ENCODE measurements around the gene HLX.

Gene HLX

DNA sequence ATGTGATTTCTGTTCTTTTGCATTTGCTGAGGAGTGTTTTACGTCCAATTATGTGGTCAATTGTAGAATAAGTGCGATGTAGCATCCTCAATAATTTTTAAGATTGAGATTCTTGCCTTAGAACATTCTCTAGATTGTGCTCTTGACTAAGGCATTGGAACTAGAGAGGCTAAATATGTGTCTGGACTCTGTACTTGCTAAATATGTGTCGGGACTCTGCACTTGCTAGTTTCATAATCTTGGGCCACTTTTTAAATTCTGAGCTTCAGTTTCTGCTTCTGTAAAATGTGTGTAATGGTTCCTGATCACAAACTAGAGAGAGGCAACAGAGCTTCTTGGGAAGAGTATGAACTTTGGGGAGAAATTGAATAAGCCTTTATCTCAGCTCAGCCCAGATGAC, 21.6 kb downstream of the HLX start:
- TF ChIP-seq, protein P1, sequence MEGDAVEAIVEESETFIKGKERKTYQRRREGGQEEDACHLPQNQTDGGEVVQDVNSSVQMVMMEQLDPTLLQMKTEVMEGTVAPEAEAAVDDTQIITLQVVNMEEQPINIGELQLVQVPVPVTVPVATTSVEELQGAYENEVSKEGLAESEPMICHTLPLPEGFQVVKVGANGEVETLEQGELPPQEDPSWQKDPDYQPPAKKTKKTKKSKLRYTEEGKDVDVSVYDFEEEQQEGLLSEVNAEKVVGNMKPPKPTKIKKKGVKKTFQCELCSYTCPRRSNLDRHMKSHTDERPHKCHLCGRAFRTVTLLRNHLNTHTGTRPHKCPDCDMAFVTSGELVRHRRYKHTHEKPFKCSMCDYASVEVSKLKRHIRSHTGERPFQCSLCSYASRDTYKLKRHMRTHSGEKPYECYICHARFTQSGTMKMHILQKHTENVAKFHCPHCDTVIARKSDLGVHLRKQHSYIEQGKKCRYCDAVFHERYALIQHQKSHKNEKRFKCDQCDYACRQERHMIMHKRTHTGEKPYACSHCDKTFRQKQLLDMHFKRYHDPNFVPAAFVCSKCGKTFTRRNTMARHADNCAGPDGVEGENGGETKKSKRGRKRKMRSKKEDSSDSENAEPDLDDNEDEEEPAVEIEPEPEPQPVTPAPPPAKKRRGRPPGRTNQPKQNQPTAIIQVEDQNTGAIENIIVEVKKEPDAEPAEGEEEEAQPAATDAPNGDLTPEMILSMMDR (IDR thresholded peaks at IDR 0.05; ENCODE audit: borderline replicate concordance, insufficient read depth, low read depth, low read length): no peak
- no peak overlapping the region for H3K4me3 ChIP-seq (ENCODE audit: low read depth, low read length)

DNA sequence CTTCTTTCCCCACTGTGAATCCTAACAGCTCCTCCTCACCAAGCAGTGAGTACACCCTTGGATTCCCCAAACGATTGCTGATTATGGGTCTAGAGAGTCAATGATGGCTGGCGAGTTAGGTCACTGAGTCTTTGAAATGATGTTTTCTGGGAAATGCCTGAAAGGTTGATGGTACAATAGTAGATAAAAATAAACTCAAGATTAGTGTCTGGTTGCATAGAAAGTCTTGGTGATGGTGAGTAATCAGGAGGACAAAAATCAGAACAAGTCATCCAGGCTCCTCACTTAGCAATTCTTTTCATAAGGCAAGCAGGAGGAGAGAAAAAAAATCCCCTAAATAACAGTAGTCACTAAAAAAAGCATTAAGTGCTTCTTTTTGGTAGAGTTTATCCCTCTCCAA, 22.6 kb downstream of the HLX start:
- TF ChIP-seq, protein P1 (IDR thresholded peaks at IDR 0.05; ENCODE audit: borderline replicate concordance, insufficient read depth, low read depth, low read length): no peak
- H3K4me3 ChIP-seq (ENCODE audit: low read depth, low read length): no peak overlapping the region

DNA sequence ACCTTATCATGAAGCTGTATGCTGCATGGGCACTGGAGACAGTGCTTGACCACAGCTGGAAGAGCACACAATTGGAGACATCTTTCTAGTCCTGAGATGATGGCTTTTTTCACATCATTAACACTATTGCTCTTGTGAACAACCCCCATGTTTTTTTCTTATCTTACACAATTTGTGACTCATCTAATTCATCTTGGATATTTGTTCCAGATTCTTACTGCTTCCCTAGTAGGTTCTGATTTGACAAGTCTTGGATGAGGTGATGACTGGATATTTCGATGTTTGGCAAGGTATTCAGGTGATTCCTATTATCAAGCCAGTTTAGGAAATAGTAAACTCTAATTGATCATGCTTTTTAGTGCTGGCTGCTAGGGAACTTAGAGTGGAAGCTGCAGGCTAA, 23.7 kb downstream of the HLX start:
- TF ChIP-seq, protein P1 (IDR thresholded peaks at IDR 0.05; ENCODE audit: borderline replicate concordance, insufficient read depth, low read depth, low read length): no peak

DNA sequence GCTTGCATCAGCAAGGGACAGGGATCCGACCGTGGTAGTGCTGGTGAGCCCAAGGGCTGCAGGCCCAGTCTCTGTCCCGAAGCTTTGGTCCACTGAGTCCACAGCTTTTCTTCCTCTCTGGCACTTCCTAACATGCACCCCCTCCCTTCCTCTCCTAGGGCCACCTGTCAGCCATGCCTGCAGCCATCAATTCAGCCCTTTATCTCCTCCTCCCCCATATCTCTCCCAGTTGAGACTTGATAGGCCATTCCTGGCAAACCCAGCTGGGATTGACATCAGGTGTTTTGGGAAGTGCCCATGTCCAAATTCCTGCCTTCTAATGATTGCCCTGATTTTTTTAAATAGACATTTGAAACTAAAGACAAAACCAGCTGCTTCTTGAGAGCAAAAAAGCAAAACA, 25.6 kb downstream of the HLX start:
- TF ChIP-seq, protein P1 (IDR thresholded peaks at IDR 0.05; ENCODE audit: borderline replicate concordance, insufficient read depth, low read depth, low read length): no peak
- H3K4me3 ChIP-seq (ENCODE audit: low read depth, low read length): no peak overlapping the region

More for the DNA sequence above, 23.7 kb downstream of the HLX start:
- no peak overlapping the region for H3K4me3 ChIP-seq (ENCODE audit: low read depth, low read length)

DNA sequence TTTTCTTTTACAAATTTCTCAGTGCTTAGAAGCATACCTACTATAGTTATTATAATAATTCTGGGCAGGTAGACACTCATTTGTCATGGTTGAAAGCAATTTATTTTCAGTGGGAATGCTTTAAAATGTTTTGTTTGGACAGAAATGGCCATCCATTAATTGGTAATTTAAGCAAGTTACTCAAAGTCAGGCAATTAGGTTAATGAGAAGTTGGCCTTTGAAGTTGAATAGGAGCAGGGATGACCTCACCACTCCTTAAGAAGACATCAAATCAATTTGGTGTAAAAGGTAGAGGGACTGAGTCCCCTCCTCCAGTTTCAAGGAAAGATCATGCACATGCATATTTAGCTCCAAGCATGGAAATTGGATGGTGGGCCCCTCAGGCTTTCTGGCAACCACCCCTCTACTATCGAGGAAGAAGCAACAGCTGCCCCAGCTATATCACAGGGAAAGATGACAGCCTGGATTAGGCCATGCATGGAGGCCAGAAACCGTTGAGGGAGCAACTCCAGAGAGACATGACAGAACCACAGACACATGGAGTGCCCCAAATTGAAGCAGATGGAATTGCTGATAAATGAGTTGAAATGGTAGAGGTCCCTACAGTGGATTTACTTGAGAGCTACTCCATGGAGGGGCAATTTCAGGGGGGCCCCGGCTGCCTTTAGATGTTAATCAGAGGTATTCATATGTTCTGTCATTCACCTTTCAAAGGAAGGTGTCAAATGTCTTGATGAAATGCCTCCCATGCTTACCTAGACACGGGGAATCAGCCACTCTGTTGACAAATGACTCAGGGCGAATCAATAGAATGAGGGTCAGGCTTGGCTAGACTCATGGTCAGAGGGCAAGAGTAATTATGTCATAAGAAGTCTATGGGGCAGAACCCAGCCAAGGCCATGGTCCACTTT, 26.7 kb downstream of the HLX start:
- no peak overlapping the region for H3K4me3 ChIP-seq (ENCODE audit: low read depth, low read length)
- TF ChIP-seq, protein P1 (IDR thresholded peaks at IDR 0.05; ENCODE audit: borderline replicate concordance, insufficient read depth, low read depth, low read length): no peak

DNA sequence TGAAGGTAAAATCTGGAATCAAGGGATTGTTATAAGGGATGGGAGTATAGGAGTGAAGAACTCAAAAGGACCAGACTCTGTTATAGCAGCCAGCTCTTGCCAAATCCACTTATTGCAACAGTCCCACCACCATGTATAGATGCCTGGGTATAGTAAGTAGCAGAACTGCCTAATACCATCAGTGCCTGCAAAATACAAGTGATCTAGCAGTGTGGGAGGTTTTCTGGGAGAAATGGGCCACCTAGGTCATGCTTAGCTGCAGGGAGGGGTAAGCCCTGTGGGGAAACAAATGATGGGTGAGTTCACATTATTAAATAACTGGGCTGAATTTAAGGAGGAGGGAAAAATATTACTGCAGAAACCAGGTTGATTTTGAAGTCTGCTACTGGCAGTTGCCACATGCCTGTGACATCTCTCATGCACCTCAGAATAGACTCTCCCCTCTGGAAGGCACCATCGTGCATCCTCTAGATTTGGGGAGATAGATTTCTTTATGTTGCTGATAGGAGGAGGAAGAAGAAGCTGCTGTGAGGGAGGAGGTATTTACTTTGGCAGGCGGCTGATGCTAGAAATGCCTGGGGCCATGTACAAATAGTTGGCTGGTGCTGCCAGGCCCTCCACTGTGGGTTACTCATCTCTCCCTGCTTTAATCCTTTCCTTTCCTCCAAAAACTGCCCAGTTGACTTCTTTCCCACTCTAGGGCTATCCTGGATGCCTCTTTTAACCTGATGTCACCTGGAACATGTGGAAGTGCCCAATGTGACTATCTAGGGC, 27.5 kb downstream of the HLX start:
- H3K4me3 ChIP-seq (ENCODE audit: low read depth, low read length): no peak overlapping the region
- TF ChIP-seq, protein P1 (IDR thresholded peaks at IDR 0.05; ENCODE audit: borderline replicate concordance, insufficient read depth, low read depth, low read length): no peak
